Upper lobe of left lung (tissue), 4 donors: Measurements from ENCODE around the gene PTPRM.

Source experiments
- CTCF ChIP-seq, 6 experiments: fragments of 450-650 bp in 4 of 6; fragments of 200-600 bp in 2 of 6; sonication (generic) in 2 of 6; IDR thresholded peaks; one replicate each; pipeline ENCODE4 v1.5.1; 2016 to 2019; ENCODE audit warnings: antibody characterized with exemption in 6 of 6
- EP300 ChIP-seq, 4 donors: sonication (generic); formaldehyde crosslinking; IDR thresholded peaks; one replicate each; pipeline ENCODE4 v1.5.1; 2017; ENCODE audit warnings: antibody characterized with exemption in 4 of 4, control low read depth in 2 of 4
- POLR2A ChIP-seq, 4 donors: fragments of 450-650 bp; IDR thresholded peaks; one replicate each; pipeline ENCODE4 v1.5.1; 2016 to 2017; ENCODE audit warnings: antibody characterized with exemption in 4 of 4, mild to moderate bottlenecking in 2 of 4

DNA sequence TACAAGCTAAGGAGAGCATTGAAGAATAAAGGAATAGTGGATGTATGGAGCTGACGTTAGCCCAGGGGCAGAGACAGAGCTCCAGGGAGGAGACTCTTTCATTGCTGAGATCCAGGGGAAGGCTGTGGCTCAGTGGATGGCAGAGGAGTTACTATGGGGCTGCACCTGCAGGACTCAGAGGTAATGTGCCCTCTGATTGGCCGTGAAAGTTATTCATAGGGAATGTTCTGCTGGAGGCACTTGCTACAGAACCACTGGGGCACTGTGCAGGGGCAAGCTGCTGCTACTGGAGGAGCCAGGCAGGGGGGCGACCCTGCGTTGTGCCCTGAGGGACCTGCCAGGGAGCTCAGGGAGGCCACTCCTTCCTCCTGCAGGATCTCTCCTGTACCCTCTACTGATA is 199.2 kb downstream of the PTPRM start:
- no peak for TF ChIP-seq CTCF (IDR thresholded peaks at IDR 0.05)
- TF ChIP-seq EP300 (IDR thresholded peaks at IDR 0.05) = no peak
- TF ChIP-seq POLR2A (IDR thresholded peaks at IDR 0.05) = no peak
